Transverse colon (tissue), 4 donors: ENCODE results near the gene PTPRA.

ENCODE experiments used
- CTCF ChIP-seq, 5 experiments: fragments of 200-600 bp in 3 of 5; fragments of 450-650 bp in 2 of 5; sonication (generic) in 3 of 5; IDR thresholded peaks; 1 replicate in 2 of 5; 2 replicates in 3 of 5; pipeline ENCODE4 v1.5.1; 2016 to 2017; ENCODE audit warnings: antibody characterized with exemption in 5 of 5, inconsistent platforms in 3 of 5, mild to moderate bottlenecking in 2 of 5, moderate library complexity in 1 of 5
- POLR2A ChIP-seq: fragments of 450-650 bp; IDR thresholded peaks from one replicate; pipeline ENCODE4 v1.6.1; 2016; ENCODE audit warnings: antibody characterized with exemption, mild to moderate bottlenecking, moderate library complexity
- POLR2AphosphoS5 ChIP-seq, 3 donors: sonication (generic); formaldehyde crosslinking; IDR thresholded peaks; one replicate each; pipeline ENCODE4 v1.6.1; 2016; ENCODE audit warnings: antibody characterized with exemption in 3 of 3

- TF ChIP-seq CTCF (IDR thresholded peaks at IDR 0.05) (no peak), POLR2AphosphoS5 (IDR thresholded peaks at IDR 0.05) (no peak), POLR2A (no peak)
These were observed 207.7 kb downstream of the PTPRA start for GRCh38 chr20:3080939-3081388.
